HFF-Myc (cell line): ENCODE results near the gene RCBTB1.

Experiments used
- DNase-seq: peaks from one replicate; pipeline ENCODE4 v3.0.0-alpha.2; 2011; ENCODE audit warnings: low read depth; ENCODE audit errors: extremely low read depth
- H3K4me3 ChIP-seq: replicated peaks from 2 replicates; pipeline ENCODE4 v1.5.1; 2011; ENCODE audit warnings: low read depth, mild to moderate bottlenecking, control low read depth, low read length
- TF ChIP-seq, protein P1 (sequence below): IDR thresholded peaks from 2 replicates; pipeline ENCODE4 v1.5.1; 2012; ENCODE audit warnings: mild to moderate bottlenecking, low read depth, low read length, control low read depth; ENCODE audit errors: missing control alignments

Gene RCBTB1

DNA sequence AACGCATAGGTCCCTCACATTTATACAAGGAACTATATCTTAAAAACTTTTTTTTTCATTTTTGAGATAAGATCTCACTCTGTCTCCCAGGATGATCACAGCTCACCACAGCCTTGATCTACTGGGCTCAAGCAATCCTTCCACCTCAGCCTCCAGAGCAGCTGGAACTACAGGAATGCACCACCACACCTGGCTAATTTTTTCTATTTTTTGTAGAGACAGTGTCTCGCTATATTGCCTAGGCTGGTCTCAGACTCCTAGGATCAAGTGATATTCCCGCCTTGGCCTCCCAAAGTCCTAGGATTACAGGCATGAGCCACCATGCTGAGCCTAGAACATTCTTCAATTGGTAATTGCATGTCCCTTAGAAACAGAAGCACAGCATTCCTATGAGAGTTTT, 41.7 kb downstream of the RCBTB1 start:
- TF ChIP-seq, protein P1, sequence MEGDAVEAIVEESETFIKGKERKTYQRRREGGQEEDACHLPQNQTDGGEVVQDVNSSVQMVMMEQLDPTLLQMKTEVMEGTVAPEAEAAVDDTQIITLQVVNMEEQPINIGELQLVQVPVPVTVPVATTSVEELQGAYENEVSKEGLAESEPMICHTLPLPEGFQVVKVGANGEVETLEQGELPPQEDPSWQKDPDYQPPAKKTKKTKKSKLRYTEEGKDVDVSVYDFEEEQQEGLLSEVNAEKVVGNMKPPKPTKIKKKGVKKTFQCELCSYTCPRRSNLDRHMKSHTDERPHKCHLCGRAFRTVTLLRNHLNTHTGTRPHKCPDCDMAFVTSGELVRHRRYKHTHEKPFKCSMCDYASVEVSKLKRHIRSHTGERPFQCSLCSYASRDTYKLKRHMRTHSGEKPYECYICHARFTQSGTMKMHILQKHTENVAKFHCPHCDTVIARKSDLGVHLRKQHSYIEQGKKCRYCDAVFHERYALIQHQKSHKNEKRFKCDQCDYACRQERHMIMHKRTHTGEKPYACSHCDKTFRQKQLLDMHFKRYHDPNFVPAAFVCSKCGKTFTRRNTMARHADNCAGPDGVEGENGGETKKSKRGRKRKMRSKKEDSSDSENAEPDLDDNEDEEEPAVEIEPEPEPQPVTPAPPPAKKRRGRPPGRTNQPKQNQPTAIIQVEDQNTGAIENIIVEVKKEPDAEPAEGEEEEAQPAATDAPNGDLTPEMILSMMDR: no peak
- H3K4me3 ChIP-seq: no peak overlapping the region
- DNase-seq: no peak

DNA sequence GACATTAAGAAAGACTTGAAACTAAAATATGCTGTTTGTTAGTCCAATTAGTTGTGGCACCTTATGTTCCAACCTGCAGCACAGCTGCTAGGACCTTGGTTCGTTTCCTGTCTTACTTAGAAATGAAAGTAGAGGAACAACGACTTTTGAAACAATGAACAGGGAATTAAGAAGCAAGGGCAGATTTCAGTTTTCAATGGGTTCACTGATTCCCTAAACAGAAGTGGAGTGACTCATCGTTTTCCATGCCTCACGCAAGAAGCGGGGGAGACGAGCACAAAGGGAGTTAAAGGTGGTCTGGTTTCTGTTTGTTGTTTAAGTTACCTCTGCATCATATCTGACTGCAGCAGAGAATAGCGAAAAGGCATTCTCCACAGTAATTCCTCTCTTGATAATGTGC, 44.8 kb downstream of the RCBTB1 start:
- DNase-seq: no peak
- no peak overlapping the region for H3K4me3 ChIP-seq
- TF ChIP-seq, protein P1: no peak

DNA sequence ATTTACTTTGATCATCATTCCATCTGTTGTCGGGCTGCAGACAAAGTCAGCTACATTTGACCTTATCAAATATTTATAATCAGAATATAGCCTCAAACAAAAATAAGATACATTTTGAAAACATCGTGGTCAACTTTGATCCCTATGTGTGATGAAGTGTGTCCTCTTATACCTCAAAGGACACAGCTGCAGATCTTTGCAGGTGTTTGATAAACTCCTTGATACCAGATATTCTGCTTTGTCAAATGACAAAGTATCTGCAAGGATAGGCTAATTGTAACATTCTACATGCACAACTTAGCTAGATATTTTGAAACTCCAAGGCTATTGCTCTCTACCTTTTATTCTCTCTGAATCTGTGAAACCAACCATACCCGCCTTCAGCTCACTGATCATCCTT, 45.6 kb downstream of the RCBTB1 start:
- TF ChIP-seq, protein P1: no peak
- H3K4me3 ChIP-seq: no peak overlapping the region
- DNase-seq: no peak

DNA sequence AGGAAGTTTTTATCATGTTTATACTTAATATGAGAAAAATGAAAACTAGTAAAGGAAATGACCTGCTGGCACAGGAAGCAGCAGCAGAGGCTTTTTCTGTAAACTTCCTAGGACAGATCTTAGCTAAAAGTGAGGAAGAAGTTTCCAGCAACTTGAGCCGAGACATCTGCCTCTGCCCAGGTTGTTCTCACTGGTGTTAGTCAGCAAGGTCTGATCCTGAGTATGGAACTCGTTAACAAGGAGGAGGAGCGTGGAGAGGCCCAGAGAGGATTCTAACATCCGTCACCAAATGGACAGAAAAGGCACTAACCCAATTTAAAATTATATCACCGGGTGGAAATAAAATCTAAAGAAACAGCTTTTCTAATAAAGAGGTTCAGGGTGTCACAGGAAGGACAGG, 46.0 kb downstream of the RCBTB1 start:
- no peak overlapping the region for H3K4me3 ChIP-seq
- TF ChIP-seq, protein P1: no peak
- no peak for DNase-seq

DNA sequence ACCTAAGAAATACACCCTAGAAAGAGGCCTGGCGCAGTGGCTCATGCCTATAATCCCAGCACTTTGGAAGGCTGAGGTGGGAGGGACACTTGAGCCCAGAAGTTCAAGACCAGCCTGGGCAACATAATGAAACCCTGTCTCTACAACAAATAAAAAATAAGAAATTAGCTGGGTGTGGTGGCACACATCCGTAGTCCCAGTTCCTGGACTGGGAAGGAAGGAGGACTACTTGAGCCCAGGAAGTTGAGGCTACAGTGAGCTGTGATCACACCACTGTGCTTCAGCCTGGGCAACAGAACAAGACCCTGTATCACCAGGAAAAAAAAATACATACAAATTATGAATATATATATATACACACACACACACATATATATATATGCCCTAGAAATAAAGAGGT, 47.0 kb downstream of the RCBTB1 start:
- TF ChIP-seq, protein P1: no peak
- H3K4me3 ChIP-seq: no peak overlapping the region
- no peak for DNase-seq

DNA sequence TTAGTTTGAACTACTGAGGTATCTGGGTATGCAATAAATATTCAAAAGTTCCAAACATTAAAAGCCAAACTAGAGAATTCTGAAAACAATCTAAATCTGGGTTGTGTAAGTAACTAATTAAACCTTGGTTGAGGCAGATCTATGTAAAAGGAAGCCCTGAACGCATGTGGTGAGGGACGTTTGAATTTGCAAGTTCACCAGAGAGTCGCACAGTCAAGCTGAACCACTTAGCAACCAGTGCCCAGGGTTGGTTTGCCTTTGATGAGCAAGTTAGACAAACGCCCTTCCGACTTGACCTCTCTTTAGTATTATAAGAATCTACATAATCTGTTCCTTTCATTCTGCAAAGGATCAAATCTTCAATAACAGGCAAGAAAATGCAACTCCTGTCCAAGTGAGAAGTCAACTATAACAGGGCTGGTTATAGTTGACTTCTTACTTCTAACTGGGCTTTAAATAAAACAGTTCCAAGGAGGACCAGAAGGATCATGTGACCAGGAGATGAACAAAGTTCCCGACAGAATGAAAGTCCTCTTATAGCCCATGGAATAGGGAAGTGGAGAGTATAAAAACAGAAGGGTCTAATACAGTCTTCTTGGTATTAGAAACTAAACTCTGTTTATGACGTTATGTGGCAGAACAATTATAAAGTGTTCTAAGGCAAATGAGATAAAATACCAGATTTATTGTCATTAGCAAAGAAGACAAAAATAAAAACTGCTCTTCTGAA, 49.0 kb downstream of the RCBTB1 start:
- H3K4me3 ChIP-seq: no peak overlapping the region
- TF ChIP-seq, protein P1: no peak
- DNase-seq: no peak
